ENCODE data around the gene BRCA2.

BRCA2 gene

DNA sequence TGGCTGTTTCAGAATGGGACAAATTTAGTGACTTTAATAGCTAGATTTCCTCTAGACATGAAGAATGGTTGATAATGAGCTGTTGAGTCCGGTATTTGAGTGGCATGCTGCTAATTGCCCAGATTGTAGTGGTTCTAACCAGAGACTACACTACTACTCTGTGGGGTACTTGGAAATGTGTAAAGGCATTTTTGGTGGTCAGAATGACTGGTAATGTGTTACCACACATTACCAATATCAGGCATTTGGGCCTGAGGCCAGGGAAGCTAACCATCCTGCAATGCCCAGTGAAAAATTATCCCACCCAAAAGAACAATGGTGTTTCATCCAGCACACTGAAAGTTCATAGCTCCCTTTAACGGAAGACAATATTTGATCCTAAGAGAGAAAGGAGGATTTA is 130.2 kb downstream of the BRCA2 start:
- TF ChIP-seq, protein P1, sequence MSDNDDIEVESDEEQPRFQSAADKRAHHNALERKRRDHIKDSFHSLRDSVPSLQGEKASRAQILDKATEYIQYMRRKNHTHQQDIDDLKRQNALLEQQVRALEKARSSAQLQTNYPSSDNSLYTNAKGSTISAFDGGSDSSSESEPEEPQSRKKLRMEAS (IDR thresholded peaks at IDR 0.05; ENCODE audit: low read depth, low read length), result no peak
- TF ChIP-seq POLR2A (IDR thresholded peaks at IDR 0.05; ENCODE audit: extremely low read depth, insufficient read length), result no peak
- TF ChIP-seq MYC (IDR thresholded peaks at IDR 0.05; ENCODE audit: low read depth, low read length), result no peak
- TF ChIP-seq, protein P2, sequence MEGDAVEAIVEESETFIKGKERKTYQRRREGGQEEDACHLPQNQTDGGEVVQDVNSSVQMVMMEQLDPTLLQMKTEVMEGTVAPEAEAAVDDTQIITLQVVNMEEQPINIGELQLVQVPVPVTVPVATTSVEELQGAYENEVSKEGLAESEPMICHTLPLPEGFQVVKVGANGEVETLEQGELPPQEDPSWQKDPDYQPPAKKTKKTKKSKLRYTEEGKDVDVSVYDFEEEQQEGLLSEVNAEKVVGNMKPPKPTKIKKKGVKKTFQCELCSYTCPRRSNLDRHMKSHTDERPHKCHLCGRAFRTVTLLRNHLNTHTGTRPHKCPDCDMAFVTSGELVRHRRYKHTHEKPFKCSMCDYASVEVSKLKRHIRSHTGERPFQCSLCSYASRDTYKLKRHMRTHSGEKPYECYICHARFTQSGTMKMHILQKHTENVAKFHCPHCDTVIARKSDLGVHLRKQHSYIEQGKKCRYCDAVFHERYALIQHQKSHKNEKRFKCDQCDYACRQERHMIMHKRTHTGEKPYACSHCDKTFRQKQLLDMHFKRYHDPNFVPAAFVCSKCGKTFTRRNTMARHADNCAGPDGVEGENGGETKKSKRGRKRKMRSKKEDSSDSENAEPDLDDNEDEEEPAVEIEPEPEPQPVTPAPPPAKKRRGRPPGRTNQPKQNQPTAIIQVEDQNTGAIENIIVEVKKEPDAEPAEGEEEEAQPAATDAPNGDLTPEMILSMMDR (IDR thresholded peaks at IDR 0.05; ENCODE audit: low read depth, low read length), result no peak
- no peak for DNase-seq (ENCODE audit: low read depth)
- no peak overlapping the region for H3K4me3 ChIP-seq (ENCODE audit: low read depth, low read length)

DNA sequence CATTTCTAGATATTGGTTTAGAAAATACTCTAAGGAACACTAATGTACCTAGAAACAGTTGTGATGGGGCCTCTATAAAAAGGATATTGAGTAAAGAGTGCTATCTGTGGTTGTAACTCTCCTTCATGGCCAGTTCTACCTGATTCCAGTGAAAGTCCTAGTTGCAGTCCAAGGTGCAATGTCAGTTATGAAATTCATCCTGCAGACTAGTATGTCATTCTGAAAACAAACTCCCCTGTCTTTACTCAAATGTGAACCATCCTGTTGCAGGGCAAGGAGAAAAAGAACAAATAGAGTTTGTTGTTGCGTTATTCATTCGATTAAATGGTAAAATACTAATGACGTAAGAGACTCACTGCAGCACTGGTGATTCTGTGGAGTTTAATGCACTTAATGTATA is 130.9 kb downstream of the BRCA2 start:
- no peak for DNase-seq (ENCODE audit: low read depth)
- no peak overlapping the region for H3K4me3 ChIP-seq (ENCODE audit: low read depth, low read length)
- TF ChIP-seq MYC (IDR thresholded peaks at IDR 0.05; ENCODE audit: low read depth, low read length), result no peak
- TF ChIP-seq, protein P1 (IDR thresholded peaks at IDR 0.05; ENCODE audit: low read depth, low read length), result no peak
- no peak for TF ChIP-seq POLR2A (IDR thresholded peaks at IDR 0.05; ENCODE audit: extremely low read depth, insufficient read length)
- TF ChIP-seq, protein P2 (IDR thresholded peaks at IDR 0.05; ENCODE audit: low read depth, low read length), result no peak

DNA sequence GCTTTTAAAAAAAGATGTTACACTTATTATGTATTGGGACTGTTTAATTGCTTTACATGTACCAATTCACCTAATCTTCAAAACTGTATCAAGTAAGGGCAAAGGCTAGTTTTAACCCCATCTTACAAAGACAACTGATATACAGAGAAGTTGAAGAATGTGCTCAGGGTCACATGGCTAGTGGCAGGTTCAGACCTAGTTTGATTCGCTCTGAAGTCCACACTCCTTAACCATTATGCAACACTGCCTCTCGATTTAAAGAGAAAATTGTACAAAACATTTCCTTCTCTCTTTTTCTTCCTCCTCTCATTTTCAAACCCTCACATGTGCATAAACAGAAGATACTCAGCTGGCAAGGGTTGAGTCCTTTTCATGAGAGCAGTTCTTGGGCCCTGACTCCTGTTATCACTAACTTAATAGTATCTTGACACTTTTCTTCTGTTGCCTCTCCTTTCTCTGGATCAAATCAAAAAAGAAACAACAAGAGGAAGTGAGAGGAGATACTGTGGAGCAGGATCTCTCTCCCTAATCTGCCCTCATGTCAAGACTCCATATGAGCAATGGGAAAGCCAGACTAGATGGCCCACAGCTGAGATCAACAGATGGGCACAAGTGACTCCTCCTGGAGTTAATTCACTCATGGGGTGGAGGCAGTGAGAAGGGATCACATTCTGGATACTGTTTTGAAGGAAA is 131.6 kb downstream of the BRCA2 start:
- DNase-seq (ENCODE audit: low read depth), result peak; percentile 40
- no peak overlapping the region for H3K4me3 ChIP-seq (ENCODE audit: low read depth, low read length)
- TF ChIP-seq, protein P1 (IDR thresholded peaks at IDR 0.05; ENCODE audit: low read depth, low read length), result peak; percentile 63; the same call in 1 of the 2 replicates
- TF ChIP-seq MYC (IDR thresholded peaks at IDR 0.05; ENCODE audit: low read depth, low read length) (peak; percentile 33; the same call in 1 of the 2 replicates), POLR2A (IDR thresholded peaks at IDR 0.05; ENCODE audit: extremely low read depth, insufficient read length) (no peak)
- TF ChIP-seq, protein P2 (IDR thresholded peaks at IDR 0.05; ENCODE audit: low read depth, low read length), result no peak

DNA sequence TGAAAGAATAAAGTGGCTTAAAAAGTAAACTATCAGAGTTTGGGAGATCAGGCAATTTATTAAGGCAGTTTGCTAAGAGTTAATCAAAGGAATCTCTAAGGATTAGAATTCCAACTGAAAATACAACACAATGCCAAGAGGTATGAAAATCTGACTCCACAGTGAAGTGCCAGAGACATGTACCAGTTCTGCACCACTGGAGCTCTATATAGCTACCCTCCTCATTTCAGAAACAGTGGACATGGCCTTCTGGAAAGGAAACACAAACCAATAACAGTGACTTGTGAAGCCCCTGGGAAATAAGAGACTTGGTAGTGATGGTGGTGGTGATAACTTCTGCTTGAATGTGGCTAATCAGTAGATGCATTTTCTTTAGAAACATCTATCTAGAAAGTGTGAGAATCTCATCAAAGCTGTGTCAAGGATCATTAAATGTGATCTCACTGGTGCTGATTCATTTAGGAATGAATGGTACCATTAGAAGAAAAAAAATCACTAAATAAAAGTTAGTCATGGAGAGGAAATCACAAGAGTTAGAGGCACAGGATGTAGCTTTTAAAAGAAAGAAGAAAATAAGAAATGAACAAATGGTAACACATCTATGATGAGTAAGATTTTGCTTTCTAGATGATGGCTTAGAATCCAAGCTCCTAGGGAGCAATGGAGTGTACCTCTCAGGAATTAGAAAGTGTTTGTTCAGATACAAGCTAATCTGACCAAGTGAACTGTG is 132.8 kb downstream of the BRCA2 start:
- H3K4me3 ChIP-seq (ENCODE audit: low read depth, low read length), result no peak overlapping the region
- TF ChIP-seq, protein P1 (IDR thresholded peaks at IDR 0.05; ENCODE audit: low read depth, low read length), result no peak
- TF ChIP-seq POLR2A (IDR thresholded peaks at IDR 0.05; ENCODE audit: extremely low read depth, insufficient read length) (no peak), MYC (IDR thresholded peaks at IDR 0.05; ENCODE audit: low read depth, low read length) (no peak)
- TF ChIP-seq, protein P2 (IDR thresholded peaks at IDR 0.05; ENCODE audit: low read depth, low read length), result no peak
- DNase-seq (ENCODE audit: low read depth), result no peak

DNA sequence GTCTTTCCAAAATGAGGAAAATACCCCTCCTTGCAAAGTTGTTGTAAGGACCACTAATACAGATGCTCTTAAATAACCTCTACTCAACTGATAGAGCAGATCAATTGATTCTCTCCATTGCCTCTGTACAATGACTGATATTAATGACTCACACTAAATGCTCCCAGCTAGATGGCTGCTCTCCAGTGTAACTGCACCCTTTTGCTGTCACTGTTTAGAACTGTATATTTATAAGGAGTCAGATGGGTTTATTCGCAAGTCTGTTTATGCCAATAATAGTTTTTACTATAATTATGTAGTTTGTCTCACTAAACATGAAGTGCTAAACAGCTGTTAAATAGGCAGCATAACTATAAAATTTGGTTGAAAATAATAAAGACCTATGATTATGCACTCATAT is 133.7 kb downstream of the BRCA2 start:
- TF ChIP-seq POLR2A (IDR thresholded peaks at IDR 0.05; ENCODE audit: extremely low read depth, insufficient read length) (no peak), MYC (IDR thresholded peaks at IDR 0.05; ENCODE audit: low read depth, low read length) (no peak)
- TF ChIP-seq, protein P2 (IDR thresholded peaks at IDR 0.05; ENCODE audit: low read depth, low read length), result no peak
- TF ChIP-seq, protein P1 (IDR thresholded peaks at IDR 0.05; ENCODE audit: low read depth, low read length), result no peak
- DNase-seq (ENCODE audit: low read depth), result no peak

More for the DNA sequence above, 133.7 kb downstream of the BRCA2 start:
- H3K4me3 ChIP-seq (ENCODE audit: low read depth, low read length), result no peak overlapping the region

Data from NB4 (cell line).